Measurements from ENCODE around the gene SMPDL3B.

SMPDL3B gene

DNA sequence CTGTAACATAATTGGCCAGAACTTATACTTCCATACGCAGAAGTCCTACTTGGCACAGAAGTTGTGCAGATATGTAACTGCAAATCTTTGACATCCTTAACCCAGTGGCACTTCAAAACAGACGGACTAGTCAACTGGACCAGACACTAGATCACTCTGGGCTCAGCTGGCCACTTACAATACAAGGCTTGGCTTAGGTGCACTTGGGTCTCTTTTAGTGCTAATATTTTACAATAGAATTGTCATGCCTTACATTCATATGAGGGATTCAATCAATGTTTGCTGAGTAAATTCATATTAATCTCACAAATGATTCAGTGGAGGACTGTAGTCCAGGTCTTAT lies 45.0 kb downstream of the SMPDL3B start:
- Histone ChIP-seq H3K9me3 (ENCODE audit: control insufficient read depth, insufficient read depth, low read depth, low read length) (no peaks in the 10 kb centered on the region), H3K4me3 (ENCODE audit: low read depth, low read length) (no peak overlapping the region), H3K36me3 (ENCODE audit: control insufficient read depth in 2 of 2, insufficient read depth in 1 of 2, low read length in 2 of 2) (peaks cover 0 to 23% of the 10 kb centered on the region in 2 experiments; a peak in 1 of 3 replicates), H3K27ac (ENCODE audit: extremely low read depth, low read depth, low read length) (no peak overlapping the region), H3K4me1 (ENCODE audit: control insufficient read depth, insufficient read depth, low read length) (no peaks in the 10 kb centered on the region)
- TF ChIP-seq ZFP69B (tag by site-specific recombination; IDR thresholded peaks at IDR 0.05) (no peak), PRDM1 (tag by site-specific recombination; IDR thresholded peaks at IDR 0.05) (no peak), ZNF223 (tag by site-specific recombination; IDR thresholded peaks at IDR 0.05) (no peak), MZF1 (tag by site-specific recombination; IDR thresholded peaks at IDR 0.05; ENCODE audit: borderline replicate concordance) (no peak), ZBTB1 (tag by site-specific recombination; IDR thresholded peaks at IDR 0.05) (no peak), ZNF623 (tag by site-specific recombination; IDR thresholded peaks at IDR 0.05) (no peak), GLI4 (tag by site-specific recombination; IDR thresholded peaks at IDR 0.05) (no peak), ZNF677 (tag by site-specific recombination; IDR thresholded peaks at IDR 0.05) (no peak), YY1 (tag by site-specific recombination; IDR thresholded peaks at IDR 0.05) (no peak), ZNF19 (tag by site-specific recombination; IDR thresholded peaks at IDR 0.05; ENCODE audit: low read depth) (no peak), ZSCAN23 (tag by site-specific recombination; IDR thresholded peaks at IDR 0.05) (no peak), ZNF404 (tag by site-specific recombination; IDR thresholded peaks at IDR 0.05) (no peak), ZNF561 (tag by site-specific recombination; IDR thresholded peaks at IDR 0.05; ENCODE audit: borderline replicate concordance) (no peak), ZNF112 (tag by site-specific recombination; IDR thresholded peaks at IDR 0.05) (no peak), ZFHX2 (tag by site-specific recombination; conservative IDR thresholded peaks at IDR 0.05) (no peak)
- TF ChIP-seq, protein P1, sequence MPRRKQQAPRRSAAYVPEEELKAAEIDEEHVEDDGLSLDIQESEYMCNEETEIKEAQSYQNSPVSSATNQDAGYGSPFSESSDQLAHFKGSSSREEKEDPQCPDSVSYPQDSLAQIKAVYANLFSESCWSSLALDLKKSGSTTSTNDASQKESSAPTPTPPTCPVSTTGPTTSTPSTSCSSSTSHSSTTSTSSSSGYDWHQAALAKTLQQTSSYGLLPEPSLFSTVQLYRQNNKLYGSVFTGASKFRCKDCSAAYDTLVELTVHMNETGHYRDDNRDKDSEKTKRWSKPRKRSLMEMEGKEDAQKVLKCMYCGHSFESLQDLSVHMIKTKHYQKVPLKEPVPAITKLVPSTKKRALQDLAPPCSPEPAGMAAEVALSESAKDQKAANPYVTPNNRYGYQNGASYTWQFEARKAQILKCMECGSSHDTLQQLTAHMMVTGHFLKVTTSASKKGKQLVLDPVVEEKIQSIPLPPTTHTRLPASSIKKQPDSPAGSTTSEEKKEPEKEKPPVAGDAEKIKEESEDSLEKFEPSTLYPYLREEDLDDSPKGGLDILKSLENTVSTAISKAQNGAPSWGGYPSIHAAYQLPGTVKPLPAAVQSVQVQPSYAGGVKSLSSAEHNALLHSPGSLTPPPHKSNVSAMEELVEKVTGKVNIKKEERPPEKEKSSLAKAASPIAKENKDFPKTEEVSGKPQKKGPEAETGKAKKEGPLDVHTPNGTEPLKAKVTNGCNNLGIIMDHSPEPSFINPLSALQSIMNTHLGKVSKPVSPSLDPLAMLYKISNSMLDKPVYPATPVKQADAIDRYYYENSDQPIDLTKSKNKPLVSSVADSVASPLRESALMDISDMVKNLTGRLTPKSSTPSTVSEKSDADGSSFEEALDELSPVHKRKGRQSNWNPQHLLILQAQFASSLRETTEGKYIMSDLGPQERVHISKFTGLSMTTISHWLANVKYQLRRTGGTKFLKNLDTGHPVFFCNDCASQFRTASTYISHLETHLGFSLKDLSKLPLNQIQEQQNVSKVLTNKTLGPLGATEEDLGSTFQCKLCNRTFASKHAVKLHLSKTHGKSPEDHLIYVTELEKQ (tag by site-specific recombination; IDR thresholded peaks at IDR 0.05; ENCODE audit: borderline replicate concordance) = no peak
- TF ChIP-seq, protein P2, sequence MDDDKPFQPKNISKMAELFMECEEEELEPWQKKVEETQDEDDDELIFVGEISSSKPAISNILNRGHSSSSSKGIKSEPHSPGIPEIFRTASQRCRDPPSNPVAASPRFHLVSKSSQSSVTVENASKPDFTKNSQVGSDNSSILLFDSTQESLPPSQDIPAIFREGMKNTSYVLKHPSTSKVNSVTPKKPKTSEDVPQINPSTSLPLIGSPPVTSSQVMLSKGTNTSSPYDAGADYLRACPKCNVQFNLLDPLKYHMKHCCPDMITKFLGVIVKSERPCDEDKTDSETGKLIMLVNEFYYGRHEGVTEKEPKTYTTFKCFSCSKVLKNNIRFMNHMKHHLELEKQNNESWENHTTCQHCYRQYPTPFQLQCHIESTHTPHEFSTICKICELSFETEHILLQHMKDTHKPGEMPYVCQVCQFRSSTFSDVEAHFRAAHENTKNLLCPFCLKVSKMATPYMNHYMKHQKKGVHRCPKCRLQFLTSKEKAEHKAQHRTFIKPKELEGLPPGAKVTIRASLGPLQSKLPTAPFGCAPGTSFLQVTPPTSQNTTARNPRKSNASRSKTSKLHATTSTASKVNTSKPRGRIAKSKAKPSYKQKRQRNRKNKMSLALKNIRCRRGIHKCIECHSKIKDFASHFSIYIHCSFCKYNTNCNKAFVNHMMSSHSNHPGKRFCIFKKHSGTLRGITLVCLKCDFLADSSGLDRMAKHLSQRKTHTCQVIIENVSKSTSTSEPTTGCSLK (tag by site-specific recombination; IDR thresholded peaks at IDR 0.05) = no peak
- ChIA-PET POLR2A (no interaction called here), CTCF (interaction anchor here (0.6 to 5.9 kb wide), 19 partner anchors 9 to 1060 kb away, joined by 3 to 30 read pairs (median 4); partner anchors contain the start of gene XKR8)

DNA sequence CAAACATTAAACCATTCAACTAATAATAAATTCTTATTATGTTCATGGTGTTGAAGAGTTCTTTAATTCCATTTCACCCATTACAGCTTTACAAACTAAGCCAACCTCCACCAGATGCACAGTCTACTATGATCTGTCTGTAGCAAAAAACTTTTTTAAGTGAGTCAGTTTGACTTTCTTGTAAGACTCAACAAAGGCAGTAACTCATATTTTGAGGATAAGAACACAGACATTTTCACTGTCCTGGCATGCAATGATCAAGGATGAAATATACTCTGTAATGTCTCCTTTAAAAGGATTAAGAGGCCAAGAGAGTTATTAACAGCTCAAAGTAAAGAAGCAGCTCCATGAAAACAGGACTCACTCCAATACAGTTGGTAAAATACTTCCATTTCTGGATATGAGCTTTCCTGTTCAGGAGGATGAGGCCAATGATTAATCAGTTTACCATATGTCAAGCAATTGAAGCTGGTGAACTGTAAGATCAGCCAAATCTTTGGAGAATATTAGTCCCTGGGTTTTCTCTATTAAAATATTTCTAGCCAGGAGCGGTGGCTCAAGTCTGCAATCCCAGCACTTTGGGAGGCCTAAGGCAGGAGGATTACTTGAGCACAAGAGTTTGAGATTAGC lies 45.5 kb downstream of the SMPDL3B start:
- H3K36me3 ChIP-seq (ENCODE audit: control insufficient read depth in 2 of 2, insufficient read depth in 1 of 2, low read length in 2 of 2) = peaks cover 0 to 21% of the 10 kb centered on the region in 2 experiments; a peak in 1 of 3 replicates
- no peak overlapping the region for H3K4me3 ChIP-seq (ENCODE audit: low read depth, low read length)
- TF ChIP-seq, protein P3, sequence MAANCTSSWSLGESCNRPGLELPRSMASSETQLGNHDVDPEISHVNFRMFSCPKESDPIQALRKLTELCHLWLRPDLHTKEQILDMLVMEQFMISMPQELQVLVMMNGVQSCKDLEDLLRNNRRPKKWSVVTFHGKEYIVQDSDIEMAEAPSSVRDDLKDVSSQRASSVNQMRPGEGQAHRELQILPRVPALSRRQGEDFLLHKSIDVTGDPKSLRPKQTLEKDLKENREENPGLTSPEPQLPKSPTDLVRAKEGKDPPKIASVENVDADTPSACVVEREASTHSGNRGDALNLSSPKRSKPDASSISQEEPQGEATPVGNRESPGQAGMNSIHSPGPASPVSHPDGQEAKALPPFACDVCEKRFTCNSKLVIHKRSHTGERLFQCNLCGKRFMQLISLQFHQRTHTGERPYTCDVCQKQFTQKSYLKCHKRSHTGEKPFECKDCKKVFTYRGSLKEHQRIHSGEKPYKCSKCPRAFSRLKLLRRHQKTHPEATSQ (tag by site-specific recombination; IDR thresholded peaks at IDR 0.05) = no peak
- no peak for TF ChIP-seq GLIS1 (tag by site-specific recombination; IDR thresholded peaks at IDR 0.05)
- no peak for TF ChIP-seq ZBTB7A (tag by site-specific recombination; IDR thresholded peaks at IDR 0.05; ENCODE audit: low read depth)
- no peak for TF ChIP-seq ZNF239 (tag by site-specific recombination; IDR thresholded peaks at IDR 0.05)
- no peak for TF ChIP-seq ZNF133 (tag by site-specific recombination; IDR thresholded peaks at IDR 0.05)
- TF ChIP-seq KLF10 (tag by site-specific recombination; IDR thresholded peaks at IDR 0.05) = no peak
- TF ChIP-seq ZBTB1 (tag by site-specific recombination; IDR thresholded peaks at IDR 0.05) = no peak
- TF ChIP-seq, protein P4, sequence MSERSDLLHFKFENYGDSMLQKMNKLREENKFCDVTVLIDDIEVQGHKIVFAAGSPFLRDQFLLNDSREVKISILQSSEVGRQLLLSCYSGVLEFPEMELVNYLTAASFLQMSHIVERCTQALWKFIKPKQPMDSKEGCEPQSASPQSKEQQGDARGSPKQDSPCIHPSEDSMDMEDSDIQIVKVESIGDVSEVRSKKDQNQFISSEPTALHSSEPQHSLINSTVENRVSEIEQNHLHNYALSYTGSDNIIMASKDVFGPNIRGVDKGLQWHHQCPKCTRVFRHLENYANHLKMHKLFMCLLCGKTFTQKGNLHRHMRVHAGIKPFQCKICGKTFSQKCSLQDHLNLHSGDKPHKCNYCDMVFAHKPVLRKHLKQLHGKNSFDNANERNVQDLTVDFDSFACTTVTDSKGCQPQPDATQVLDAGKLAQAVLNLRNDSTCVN (tag by site-specific recombination; optimal IDR thresholded peaks at IDR 0.05) = no peak
- TF ChIP-seq, protein P5, sequence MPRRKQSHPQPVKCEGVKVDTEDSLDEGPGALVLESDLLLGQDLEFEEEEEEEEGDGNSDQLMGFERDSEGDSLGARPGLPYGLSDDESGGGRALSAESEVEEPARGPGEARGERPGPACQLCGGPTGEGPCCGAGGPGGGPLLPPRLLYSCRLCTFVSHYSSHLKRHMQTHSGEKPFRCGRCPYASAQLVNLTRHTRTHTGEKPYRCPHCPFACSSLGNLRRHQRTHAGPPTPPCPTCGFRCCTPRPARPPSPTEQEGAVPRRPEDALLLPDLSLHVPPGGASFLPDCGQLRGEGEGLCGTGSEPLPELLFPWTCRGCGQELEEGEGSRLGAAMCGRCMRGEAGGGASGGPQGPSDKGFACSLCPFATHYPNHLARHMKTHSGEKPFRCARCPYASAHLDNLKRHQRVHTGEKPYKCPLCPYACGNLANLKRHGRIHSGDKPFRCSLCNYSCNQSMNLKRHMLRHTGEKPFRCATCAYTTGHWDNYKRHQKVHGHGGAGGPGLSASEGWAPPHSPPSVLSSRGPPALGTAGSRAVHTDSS (tag by site-specific recombination; IDR thresholded peaks at IDR 0.05) = no peak
- POLR2A ChIA-PET = no interaction called here
- no peaks in the 10 kb centered on the region for H3K9me3 ChIP-seq (ENCODE audit: control insufficient read depth, insufficient read depth, low read depth, low read length)
- no peaks in the 10 kb centered on the region for H3K4me1 ChIP-seq (ENCODE audit: control insufficient read depth, insufficient read depth, low read length)
- CTCF ChIA-PET = interaction anchor here (0.5 to 5.9 kb wide), 20 partner anchors 9 to 1059 kb away, joined by 3 to 30 read pairs (median 4); partner anchors contain the start of gene XKR8
- H3K27ac ChIP-seq (ENCODE audit: extremely low read depth, low read depth, low read length) = no peak overlapping the region

Measured in HEK293 (cell line).